Islet precursor cell (in vitro differentiated cells): ENCODE results near the gene PRPF19.

ENCODE experiments used
- DNase-seq: peaks from one replicate; pipeline ENCODE4 v3.0.0-alpha.2; 2018

The PRPF19 gene

DNA sequence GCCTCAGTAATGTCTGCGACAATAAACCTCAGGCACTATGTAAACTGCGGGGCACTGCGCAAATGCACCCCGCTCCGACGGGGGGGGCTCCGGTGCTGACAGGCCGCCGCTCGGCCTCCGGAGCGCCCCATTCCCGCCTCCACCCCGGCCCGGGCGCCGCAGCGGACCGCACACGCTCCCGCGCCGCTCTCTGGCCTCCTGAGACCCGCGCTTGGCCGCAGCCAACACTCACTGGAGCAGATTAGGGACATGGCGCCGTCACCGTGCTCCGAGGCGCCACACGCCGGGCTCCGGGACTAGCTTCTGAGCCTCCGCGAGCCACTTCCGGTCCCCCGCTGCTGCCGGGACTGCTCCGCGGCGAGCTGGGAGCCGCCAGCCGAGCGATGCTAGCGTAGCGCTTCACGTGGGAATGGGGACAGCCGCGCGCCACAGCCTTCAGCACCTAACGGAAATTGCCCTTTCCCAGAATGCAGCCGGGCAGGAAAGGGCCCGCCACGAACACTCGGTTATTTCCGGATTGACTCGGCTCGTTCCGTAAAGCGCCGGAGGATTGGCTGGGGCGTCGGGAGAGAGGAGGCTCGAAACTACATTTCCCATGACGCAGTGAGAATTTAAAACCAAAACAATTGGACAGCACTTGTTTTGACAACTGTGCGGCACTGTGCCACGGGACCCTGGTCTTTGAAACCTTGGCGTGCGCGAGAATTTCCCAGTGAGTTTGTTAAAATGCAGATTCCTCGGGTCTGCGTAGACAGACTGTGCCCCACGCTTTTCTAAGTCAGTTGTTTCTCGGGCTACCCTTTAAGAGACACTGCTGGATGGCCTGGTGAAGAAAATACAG lies at the start of gene PRPF19:
Gene PRPF19 (minus strand): TSS at position 454 of the 841 bp plus-strand sequence. CDS start 203 bp downstream, at position 251.
- DNase-seq: peak; percentile 99

GRCh38 chr11:60955571-60955970 lies 49.2 kb upstream of the PRPF19 start:
- DNase-seq: peak; percentile 36

DNA sequence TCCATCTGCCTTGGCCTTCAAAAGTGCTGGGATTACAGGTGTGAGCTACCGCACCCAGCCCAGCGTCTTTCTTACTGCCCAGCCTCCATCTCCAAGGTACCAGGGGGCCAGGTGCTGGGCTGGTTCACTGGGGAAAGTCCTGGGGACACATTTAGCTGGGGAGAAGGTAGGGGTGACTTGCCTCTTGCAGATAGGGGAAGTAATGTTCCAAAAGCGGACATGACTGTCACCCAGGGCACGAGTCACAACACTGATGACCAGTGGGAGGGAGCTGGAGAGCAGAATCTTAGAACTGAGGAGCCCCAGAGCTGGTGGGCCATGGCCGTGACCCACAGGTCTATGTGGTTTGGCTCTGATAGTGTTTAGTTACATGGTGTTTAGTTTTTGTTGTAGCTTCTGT lies 48.0 kb upstream of the PRPF19 start:
- DNase-seq: peak; percentile 47

DNA sequence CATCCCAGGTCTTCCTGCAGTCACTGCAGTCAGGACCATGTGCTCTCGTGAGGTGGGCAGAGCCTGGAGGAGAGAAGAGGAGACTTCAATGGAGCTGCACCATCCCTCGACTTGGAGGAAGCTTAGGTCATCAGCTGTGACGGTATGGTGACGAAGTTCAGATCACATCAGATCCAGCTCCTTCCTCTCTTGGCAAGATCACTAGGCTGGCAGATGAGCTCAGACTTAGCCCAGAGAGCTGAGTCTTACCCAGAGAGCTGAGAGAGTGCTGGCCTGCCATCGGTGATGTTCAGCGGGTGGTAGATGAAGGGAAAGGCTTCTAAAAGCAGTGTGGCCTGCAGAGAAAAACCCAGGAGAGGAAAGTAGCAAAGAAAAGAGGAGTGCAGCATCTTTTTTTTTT lies 47.4 kb upstream of the PRPF19 start:
- DNase-seq: no peak

DNA sequence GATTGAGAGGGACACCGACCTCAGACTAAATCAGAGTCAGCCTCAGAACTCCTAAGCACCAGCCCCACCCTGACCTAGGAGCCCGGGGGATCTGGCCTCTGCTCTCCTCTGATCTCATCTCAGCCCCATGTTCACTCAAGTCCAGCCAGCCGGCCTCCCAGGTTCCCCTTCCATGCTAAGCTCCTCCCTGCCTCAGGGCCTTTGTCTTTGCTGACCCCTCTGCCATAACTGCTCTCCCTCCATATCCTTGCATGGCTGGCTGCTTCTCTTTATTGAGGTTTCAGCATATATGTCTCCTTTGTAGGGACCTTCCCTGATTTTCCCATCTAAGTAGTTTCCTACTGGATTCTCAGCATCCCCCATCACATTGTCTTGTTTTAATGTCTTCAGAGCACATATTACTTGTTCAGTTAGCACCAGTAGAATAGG lies 46.4 kb upstream of the PRPF19 start:
- DNase-seq: peak; percentile 19

DNA sequence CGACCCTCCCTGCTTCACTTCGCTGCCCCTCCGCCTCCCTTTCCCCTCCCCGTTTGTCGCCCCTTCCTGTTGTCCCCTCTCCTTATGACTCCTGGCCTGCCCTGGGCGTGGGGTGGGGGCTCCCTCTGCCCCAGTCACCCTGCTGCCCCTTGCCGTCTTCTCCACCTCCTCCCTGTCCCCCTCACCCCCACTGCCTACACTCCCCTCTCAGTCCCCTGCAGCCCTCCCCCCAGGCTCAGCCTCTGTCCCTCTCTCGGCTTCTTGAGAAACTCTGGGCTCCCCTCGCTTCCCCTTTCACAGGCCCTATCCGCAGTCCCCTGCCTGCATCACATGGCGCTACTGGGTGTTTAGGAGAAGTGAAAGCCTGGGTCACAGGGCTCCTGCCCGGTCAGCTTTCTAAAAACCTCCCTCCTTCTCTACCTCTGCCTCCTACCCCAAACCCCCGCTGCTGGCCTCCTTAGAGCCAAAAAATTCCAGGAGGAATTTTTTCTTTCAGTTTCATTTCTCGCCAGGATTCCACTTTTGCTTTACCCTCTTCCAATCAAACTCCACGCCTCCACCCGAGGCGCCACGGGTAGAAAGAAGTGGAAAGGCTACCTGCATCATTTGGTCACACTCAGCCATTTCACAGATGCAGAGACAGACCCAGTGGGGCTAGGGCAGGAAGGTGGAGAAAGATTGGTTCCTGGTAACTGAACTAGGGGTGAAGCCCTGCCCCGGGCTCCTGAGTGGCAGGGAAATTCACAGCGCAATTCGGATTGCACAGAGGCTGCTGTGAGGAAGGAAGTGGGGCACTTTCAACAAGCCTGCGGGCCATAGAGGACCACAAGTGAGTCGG lies 45.7 kb upstream of the PRPF19 start, which contains the start of gene SLC15A3:
Gene SLC15A3 (minus strand): TSS at position 273 of the 838 bp plus-strand sequence. CDS start 625 bp downstream, outside the sequence.
- no peak for DNase-seq

GRCh38 chr11:60951606-60951903 lies 45.2 kb upstream of the PRPF19 start:
- DNase-seq: no peak

DNA sequence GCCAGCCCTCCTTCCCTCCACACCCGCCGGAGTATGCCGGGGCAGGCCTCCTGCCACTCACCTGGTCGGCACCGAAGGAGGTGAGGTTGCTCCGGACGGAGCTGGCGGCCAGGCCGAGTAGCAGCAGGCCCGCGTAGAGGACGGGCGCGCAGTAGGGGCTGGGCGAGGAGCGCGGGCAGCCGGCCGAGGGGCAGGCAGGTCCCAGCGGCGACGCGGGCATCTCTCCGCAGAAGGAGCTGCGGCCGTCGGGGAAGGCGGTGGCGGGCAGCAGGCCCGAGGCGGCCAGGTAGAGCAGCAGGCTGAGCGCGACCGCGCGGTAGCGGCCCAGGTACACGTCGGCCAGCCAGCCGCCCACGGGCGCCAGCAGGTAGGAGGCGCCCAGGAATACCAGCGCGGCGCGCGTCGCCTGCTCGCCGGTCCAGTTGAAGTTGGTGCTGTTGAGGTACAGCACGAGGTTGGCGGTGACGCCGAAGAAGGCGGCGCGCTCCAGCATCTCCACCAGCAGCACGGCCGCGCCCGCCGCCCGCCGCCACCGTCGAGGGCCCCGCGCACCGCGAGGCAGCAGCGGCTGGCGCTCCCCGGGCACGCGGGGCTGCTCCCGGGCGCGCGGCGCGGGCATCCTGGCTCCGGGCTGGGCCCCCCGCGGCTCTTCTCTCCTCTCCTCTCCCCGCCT lies 44.7 kb upstream of the PRPF19 start:
- DNase-seq: no peak

GRCh38 chr11:60950024-60950423 lies 43.6 kb upstream of the PRPF19 start:
- no peak for DNase-seq

- DNase-seq: no peak
Observed at GRCh38 chr11:60948250-60948649, 41.9 kb upstream of the PRPF19 start.

GRCh38 chr11:60947700-60948099 lies 41.3 kb upstream of the PRPF19 start:
- no peak for DNase-seq

- no peak for DNase-seq
Observed at GRCh38 chr11:60946601-60947264, 40.3 kb upstream of the PRPF19 start.

- no peak for DNase-seq
Observed at GRCh38 chr11:60945295-60945667, 38.9 kb upstream of the PRPF19 start.

DNA sequence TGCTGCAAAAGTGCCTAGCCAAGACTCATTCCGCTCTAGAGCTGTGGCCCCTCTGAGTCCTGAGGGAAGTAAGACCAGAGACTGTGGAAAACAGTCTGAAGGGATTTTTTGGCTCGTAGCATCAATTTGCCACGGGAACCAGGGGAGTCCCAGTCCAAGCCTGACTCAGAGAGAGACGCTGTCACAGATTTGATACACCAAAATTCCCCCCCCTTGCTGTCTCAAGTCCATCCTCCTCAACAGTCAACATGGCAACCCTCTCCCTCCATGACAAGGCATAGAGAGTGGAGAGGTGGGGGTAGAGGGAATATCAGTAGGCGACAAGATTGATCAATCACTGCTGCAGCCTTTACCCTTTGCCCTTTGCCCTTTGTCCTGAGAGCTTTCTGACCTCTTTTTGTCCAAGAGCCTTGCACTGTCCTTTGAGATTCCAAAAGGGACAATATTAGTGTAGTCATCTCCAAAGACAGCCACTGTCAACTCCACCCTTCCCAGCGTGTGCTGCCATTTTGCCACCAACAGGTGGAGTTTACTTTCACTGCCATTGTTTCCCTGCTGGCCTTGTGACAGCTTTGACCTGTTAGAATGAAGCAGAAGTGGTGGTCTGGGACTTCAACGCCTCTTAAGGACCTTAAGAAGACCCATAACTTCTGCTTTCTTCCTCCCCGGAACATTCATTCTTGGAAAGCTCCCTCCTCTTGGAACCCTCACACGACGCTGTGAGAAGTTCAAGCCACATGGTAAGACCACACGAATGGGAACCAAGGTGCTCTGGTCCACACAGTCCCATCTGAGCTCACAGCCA lies 38.3 kb upstream of the PRPF19 start:
- DNase-seq: no peak

- no peak for DNase-seq
Observed at GRCh38 chr11:60942970-60943565, 36.7 kb upstream of the PRPF19 start.

- no peak for DNase-seq
Observed at GRCh38 chr11:60942219-60942618, 35.8 kb upstream of the PRPF19 start.

- DNase-seq: no peak
Observed at GRCh38 chr11:60941371-60942119, 35.2 kb upstream of the PRPF19 start.

- no peak for DNase-seq
Observed at GRCh38 chr11:60939855-60940254, 33.5 kb upstream of the PRPF19 start.

DNA sequence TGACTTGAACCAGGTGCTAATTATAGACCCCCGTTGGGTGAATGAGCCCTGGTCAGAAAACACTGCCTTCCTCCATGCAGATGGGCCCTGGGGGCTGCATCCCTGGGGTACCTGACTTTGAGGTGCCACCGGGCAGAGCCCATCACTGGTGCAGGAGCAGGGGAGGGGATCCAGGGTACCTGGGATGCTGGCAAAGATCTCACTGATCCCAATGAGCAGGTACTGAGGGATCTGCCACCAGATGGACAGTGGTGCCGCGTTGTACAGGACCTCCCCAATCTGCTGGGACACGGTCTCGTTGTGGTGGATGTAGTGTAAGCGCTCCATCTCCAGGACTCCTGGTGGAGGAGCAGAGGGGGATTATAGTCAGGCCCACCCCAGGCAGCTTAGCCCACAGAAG lies 32.9 kb upstream of the PRPF19 start:
- no peak for DNase-seq

DNA sequence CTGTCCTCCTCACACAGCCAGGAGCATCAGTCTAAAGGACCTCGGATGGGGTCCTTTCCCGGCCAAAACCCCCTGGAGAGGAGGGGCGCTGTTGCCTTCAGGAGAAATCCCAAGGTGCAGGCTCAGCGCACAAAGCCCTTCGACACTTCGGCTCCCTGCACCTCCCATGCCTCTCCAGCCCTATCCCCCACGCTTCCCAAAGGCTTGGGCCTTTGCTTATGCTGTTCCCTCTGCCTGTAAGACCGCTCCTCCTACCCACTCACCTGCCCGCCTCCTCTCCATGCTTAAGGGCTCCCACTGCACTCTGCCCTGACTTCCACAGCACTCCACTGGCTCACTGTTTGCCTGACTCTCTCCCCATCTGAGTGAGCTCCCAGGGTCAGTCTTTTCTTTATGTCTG lies 32.1 kb upstream of the PRPF19 start:
- no peak for DNase-seq

GRCh38 chr11:60937811-60938210 lies 31.4 kb upstream of the PRPF19 start:
- DNase-seq: no peak
